GM12891 (cell line): ENCODE data around the gene RUVBL1.

ENCODE experiments used
- PAX5 ChIP-seq: IDR thresholded peaks from 2 replicates; pipeline ENCODE4 v1.6.1; 2011; ENCODE audit warnings: low read length, moderate library complexity, mild to moderate bottlenecking; ENCODE audit not compliant: insufficient read depth, severe bottlenecking
- POLR2A ChIP-seq: IDR thresholded peaks from 2 replicates; pipeline ENCODE4 v1.6.1; 2011; ENCODE audit warnings: low read depth, low read length, control low read depth
- POLR2AphosphoS5 ChIP-seq: IDR thresholded peaks from 2 replicates; pipeline ENCODE4 v1.6.1; 2011; ENCODE audit warnings: low read depth, low read length, control low read depth
- POU2F2 ChIP-seq: IDR thresholded peaks from 2 replicates; pipeline ENCODE4 v1.6.1; 2011; ENCODE audit warnings: low read depth, mild to moderate bottlenecking, control low read depth, low read length, moderate library complexity
- SPI1 ChIP-seq: IDR thresholded peaks from 2 replicates; pipeline ENCODE4 v1.6.1; 2011; ENCODE audit warnings: low read depth, low read length, control low read depth
- TAF1 ChIP-seq: IDR thresholded peaks from 2 replicates; pipeline ENCODE4 v1.6.1; 2011; ENCODE audit warnings: low read depth, low read length, control low read depth

- TF ChIP-seq POLR2A: no peak
- TF ChIP-seq SPI1: no peak
- no peak for TF ChIP-seq POLR2AphosphoS5
- TF ChIP-seq TAF1: no peak
- TF ChIP-seq PAX5: no peak
- no peak for TF ChIP-seq POU2F2
These were observed 83.0 kb downstream of the RUVBL1 start for GRCh38 chr3:128040660-128041059.
